OCI-LY1 (cell line): ENCODE data around the gene IL7R.

Experiments used
- EZH2 ChIP-seq: fragments of 200-600 bp; sonication (generic), shearing (Covaris generic); IDR thresholded peaks from 2 replicates; pipeline ENCODE4 v1.8.0; 2017; ENCODE audit warnings: borderline replicate concordance, mixed run types, mild to moderate bottlenecking, antibody characterized with exemption, low read length, moderate library complexity, mixed read lengths
- TF ChIP-seq, protein P1 (sequence below): fragments of 200-600 bp; sonication (generic), shearing (Covaris generic); IDR thresholded peaks from 2 replicates; pipeline ENCODE4 v1.5.1; 2017; ENCODE audit warnings: mild to moderate bottlenecking, antibody characterized with exemption, low read length, moderate library complexity, mixed read lengths

DNA sequence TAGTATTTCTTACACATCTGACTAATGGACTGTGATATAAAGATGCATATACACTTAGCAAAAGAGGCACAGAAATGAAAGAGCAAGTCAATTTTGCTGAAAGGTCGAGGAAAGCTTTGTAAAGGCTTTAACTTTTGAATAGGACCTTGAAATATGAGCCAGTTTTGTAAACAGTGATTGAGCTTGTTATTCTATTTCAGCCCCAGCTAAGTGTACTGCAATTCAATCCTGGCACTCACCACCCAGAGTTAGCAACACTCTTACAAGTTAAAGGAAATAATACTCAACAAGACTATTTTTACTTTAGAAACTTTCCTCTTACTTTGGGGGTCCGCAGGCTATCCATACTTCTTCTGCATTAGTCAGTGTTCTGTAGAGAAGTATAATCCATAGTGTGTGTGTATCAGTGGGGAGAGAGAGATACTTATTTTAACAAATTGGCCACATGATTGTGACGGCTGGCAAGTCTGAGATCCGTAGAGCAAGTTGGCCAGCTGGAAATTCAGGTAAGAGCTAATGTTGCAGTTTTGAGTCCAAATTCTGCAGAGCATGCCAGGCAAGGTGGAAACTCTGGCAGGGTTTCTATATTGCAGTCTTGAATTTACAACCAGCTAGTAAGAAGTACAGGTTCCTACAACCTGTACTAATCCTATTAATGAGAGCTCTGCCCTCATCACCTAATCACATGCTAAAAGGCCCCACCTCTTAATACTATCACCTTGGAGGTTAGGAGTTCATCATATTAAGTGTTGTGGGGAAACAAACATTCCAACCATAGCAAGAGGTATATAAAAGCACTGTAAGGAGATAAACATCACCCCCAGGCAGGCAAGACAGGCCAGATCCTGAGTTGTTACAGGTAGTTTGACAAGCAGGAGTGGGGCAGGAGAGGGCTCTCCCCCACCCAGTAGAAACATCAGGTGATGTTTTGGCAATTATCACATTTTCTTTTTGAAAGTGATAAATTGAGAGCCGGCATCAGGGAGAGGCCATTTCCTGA is 33.6 kb downstream of the IL7R start:
- TF ChIP-seq, protein P1, sequence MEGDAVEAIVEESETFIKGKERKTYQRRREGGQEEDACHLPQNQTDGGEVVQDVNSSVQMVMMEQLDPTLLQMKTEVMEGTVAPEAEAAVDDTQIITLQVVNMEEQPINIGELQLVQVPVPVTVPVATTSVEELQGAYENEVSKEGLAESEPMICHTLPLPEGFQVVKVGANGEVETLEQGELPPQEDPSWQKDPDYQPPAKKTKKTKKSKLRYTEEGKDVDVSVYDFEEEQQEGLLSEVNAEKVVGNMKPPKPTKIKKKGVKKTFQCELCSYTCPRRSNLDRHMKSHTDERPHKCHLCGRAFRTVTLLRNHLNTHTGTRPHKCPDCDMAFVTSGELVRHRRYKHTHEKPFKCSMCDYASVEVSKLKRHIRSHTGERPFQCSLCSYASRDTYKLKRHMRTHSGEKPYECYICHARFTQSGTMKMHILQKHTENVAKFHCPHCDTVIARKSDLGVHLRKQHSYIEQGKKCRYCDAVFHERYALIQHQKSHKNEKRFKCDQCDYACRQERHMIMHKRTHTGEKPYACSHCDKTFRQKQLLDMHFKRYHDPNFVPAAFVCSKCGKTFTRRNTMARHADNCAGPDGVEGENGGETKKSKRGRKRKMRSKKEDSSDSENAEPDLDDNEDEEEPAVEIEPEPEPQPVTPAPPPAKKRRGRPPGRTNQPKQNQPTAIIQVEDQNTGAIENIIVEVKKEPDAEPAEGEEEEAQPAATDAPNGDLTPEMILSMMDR: no peak
- TF ChIP-seq EZH2: no peak
